HG02852 (cell line): ENCODE measurements around the gene OR9Q2.
"Not testable (repeated sequence)": the region's sequence is repeated elsewhere in the genome, so short reads cannot be mapped to it uniquely, and the experiment has no call there.

Source experiments
- ATAC-seq: cut with Tn5 transposase; IDR thresholded peaks from one replicate; pipeline ENCODE4 v1.9.1; 2021; ENCODE audit warnings: mild to moderate bottlenecking, moderate library complexity; ENCODE audit not compliant: unreplicated experiment

The OR9Q2 gene, protein sequence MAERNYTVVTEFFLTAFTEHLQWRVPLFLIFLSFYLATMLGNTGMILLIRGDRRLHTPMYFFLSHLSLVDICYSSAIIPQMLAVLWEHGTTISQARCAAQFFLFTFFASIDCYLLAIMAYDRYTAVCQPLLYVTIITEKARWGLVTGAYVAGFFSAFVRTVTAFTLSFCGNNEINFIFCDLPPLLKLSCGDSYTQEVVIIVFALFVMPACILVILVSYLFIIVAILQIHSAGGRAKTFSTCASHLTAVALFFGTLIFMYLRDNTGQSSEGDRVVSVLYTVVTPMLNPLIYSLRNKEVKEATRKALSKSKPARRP

GRCh38 chr11:58188770-58189169 lies at the start of gene OR9Q2:
OR9Q2 (plus strand) TSS chr11:58189070; CDS start chr11:58190491, 1,421 bp downstream.
- no peak for ATAC-seq

GRCh38 chr11:58142761-58143160 lies 46.1 kb upstream of the OR9Q2 start:
- ATAC-seq, result no peak

DNA sequence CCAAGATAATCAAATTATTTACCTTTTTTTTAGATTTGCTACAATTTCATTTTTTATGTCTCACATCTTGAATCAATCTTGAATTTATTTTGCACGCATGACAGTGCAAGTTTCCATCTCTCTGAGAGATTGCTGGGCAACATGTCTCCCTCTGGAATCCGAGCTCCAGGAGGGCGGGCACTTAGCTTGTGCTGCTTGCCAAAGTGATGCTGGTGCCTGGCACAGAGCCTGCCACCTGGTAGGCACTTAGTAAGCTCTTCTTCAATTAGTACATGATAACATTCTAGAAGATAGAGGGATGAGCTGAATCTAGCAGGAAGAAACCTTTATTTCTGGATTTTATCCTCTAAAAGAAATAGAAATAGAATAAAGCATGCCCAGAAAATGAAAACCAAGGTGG lies 36.1 kb upstream of the OR9Q2 start:
- ATAC-seq, result no peak

- ATAC-seq, result no peak
Observed at GRCh38 chr11:58164389-58164788, 24.5 kb upstream of the OR9Q2 start.

- no peak for ATAC-seq
Observed at GRCh38 chr11:58164990-58165389, 23.9 kb upstream of the OR9Q2 start.

GRCh38 chr11:58165504-58166106 lies 23.3 kb upstream of the OR9Q2 start:
- ATAC-seq, result no peak

DNA sequence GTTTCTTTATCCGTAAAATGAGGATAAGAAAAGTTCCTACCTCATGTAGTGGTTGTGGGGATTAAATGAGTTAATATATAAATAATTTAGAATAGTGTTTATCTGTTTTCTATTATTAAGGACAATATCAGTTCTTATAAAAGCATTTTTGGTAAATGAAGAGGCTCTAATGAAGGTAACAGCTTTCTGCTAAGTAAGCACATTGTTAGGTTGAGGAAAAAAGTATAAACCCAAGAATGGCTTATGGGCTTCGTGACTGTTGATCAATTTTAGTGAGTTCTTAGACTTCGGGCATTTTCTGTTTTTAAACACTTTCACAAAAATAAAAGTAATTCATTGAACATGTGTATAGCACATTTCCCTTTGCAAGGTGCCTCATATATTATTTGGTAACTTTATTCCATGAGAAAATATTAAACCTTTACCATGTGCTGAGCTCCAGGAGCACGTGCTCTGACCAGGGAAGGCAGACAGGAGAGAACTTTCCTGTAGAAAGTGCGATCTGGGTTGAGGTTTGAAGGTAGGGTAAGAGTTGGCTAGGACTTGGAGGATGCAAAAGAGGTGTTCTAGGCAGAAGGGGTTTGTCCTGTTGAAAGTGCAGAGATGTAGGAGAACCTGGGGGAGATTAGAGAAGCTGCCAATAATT lies 11.3 kb upstream of the OR9Q2 start:
- ATAC-seq, result no peak

- ATAC-seq, result no peak
Observed at GRCh38 chr11:58178444-58178843, 10.4 kb upstream of the OR9Q2 start.

- ATAC-seq, result no peak
Observed at GRCh38 chr11:58179648-58180047, 9.2 kb upstream of the OR9Q2 start.

- no peak for ATAC-seq
Observed at GRCh38 chr11:58186938-58187337, 1.9 kb upstream of the OR9Q2 start.

DNA sequence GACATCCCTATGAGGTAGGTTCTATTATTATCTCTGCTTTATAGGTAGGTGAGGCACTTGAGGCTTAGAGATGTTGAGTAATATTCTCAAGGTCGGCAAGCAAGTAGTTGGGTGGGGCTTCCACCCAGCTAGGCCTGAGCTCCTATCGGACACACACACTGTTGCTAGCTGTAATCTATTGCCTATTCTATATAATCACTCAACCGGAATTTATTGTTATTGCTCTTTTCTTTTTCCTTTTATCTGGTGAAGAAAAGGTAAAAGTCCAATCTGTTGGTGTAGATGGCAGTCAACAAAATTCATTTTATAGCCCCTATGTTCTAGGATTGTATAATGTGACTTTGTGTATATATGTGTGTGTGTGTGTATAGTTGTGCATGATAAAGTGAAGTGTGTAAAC lies 3.4 kb downstream of the OR9Q2 start:
- ATAC-seq, result no peak

GRCh38 chr11:58193391-58193790 lies 4.5 kb downstream of the OR9Q2 start:
- no peak for ATAC-seq

GRCh38 chr11:58195939-58196338 lies 7.1 kb downstream of the OR9Q2 start:
- ATAC-seq, result no peak

DNA sequence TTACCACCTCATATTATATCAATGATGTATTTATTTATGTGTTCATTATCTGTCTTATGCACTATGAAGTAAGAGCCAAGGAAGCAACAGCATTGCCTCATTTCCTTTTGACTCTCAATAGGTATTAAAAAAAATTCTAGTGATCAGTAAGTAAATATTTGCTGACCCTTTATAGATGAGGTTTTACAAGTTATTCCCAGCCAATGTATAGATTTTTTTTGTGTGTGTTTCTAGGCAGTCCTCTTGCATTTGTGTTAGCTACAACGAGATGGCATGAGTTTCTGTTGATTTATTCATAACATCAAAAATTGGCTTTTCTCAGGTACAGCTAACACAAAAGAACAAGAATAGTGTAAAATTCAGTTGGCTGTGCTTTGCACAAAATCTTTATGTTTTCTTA lies 10.4 kb downstream of the OR9Q2 start:
- no peak for ATAC-seq

DNA sequence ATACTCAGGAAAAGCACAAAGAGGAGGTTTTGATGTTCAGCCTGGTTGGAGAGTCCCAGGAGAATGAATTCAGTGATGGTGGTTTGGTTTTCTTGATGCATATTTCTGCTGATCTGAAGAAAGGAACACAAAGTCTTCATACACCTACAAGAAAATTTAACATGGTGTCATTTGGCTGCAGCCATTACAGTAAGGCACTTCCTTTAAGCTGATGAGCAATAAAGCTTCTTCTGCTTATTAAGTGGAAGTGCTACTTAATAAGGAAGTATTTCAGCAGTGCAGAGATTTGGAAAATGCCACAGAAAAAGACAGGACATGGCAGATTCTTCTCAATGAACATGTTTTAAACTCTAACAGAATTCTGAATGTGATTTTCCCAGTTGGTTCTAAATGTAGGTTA lies 15.2 kb downstream of the OR9Q2 start, which contains the start of gene OR1S2:
TSS of gene OR1S2 (minus strand) at position 101 of the 400 bp plus-strand sequence. CDS start at position 101, 0 bp downstream.
- ATAC-seq, result no peak

DNA sequence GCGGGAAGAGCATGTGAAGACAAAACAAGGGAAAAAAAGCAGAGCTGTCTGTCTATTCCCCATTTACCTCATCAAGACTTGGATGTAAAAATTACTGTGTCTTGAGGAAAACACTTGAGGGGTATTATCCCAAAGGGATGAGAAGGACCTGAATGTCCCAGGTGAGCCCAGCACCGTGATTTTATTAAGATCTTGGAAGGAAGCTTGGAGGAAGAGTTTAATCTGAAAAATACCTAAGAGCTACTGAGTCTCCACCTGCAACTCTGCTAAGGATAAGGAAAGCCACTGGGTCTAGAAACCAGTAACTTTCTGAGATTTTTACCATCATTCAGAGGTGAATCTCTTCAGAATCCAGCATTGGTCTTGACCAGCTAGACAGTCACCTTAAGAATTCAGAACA lies 23.6 kb downstream of the OR9Q2 start, which contains the start of gene OR1S1:
TSS of gene OR1S1 (plus strand) at position 301 of the 400 bp plus-strand sequence.
- not testable (repeated sequence) for ATAC-seq

DNA sequence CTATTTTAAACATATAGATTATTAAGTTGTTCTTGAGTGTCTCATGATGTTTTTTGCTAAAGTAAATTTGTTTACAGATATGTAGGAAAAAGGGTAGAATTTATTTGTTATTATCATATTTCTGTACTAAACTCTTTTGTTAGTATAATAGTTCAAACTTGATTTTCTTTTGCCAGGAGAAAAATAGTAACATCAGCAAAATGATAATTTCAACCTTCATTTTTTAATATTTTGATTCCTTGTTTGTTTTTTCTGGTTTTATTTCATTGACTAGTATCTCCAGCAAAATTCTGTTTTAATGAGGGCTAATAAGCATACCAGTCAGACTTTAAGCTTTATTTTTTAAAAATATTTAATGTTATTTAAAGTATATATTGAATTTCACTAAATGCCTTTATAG lies 27.6 kb downstream of the OR9Q2 start:
- ATAC-seq, result no peak

GRCh38 chr11:58222721-58223120 lies 33.9 kb downstream of the OR9Q2 start:
- no peak for ATAC-seq

- ATAC-seq, result no peak
Observed at GRCh38 chr11:58227956-58228615, 39.2 kb downstream of the OR9Q2 start.
